ENCODE results near the gene CGREF1. TPM values are rescaled to one million over a fixed set of nuclear protein-coding genes. Genes with fewer than 3 reads are reported as not detected.

The CGREF1 gene
- total RNA-seq, 1 donor from 2014 or later: 0.31 TPM

GRCh38 chr2:27085062-27085672 lies 33.8 kb downstream of the CGREF1 start:
- CTCF ChIA-PET: interaction anchor here (4.4 kb wide), 1 partner anchor 124 kb away, joined by 12 read pairs; no protein-coding TSS in a partner anchor
- peaks cover 23% of the 10 kb centered on the region for H3K4me1 Mint-ChIP-seq

GRCh38 chr2:27084297-27085061 lies 34.4 kb downstream of the CGREF1 start:
- peak overlapping the region; percentile 19 for H3K4me3 Mint-ChIP-seq
- H3K4me1 Mint-ChIP-seq: peaks cover 23% of the 10 kb centered on the region
- ChIA-PET CTCF (interaction anchor here (4.4 kb wide), 1 partner anchor 123 kb away, joined by 12 read pairs; no protein-coding TSS in a partner anchor), POLR2A (interaction anchor here (1.3 to 6.6 kb wide), 3 partner anchors 13 to 34 kb away, joined by 3 to 53 read pairs (median 43); partner anchors contain the start of genes AGBL5 and OST4)
- TF ChIP-seq CTCF (IDR thresholded peaks at IDR 0.05): no peak
- ATAC-seq (ENCODE audit: low read depth): no peak
- DNase-seq: no peak
- H3K27me3 Mint-ChIP-seq: no peaks in the 10 kb centered on the region
- no peaks in the 10 kb centered on the region for H3K36me3 Mint-ChIP-seq (ENCODE audit: low read depth)
- no peaks in the 10 kb centered on the region for H3K9me3 Mint-ChIP-seq
- no peak overlapping the region for H3K27ac Mint-ChIP-seq
- intact Hi-C loops (cut with micrococcal nuclease): loop anchor here (5.0 to 10.0 kb wide), 2 partner anchors 237 to 500 kb away; partner anchors contain the start of genes DPYSL5 and ZNF512

More at GRCh38 chr2:27085062-27085672, 33.8 kb downstream of the CGREF1 start:
- H3K27ac Mint-ChIP-seq: no peak overlapping the region
- DNase-seq: no peak
- no peak for ATAC-seq (ENCODE audit: low read depth)
- POLR2A ChIA-PET: interaction anchor here (4.2 to 6.6 kb wide), 2 partner anchors 13 to 35 kb away, joined by 27 to 53 read pairs; partner anchors contain the start of genes AGBL5 and OST4
- H3K9me3 Mint-ChIP-seq: no peaks in the 10 kb centered on the region
- peak overlapping the region; percentile 87 for H3K4me3 Mint-ChIP-seq
- TF ChIP-seq CTCF (IDR thresholded peaks at IDR 0.05): no peak
- intact Hi-C loops (cut with micrococcal nuclease): loop anchor here (5.0 to 10.0 kb wide), 2 partner anchors 238 to 500 kb away; partner anchors contain the start of genes DPYSL5 and ZNF512
- H3K27me3 Mint-ChIP-seq: no peaks in the 10 kb centered on the region
- no peaks in the 10 kb centered on the region for H3K36me3 Mint-ChIP-seq (ENCODE audit: low read depth)

- Mint-ChIP-seq H3K27ac (no peak overlapping the region), H3K4me3 (no peak overlapping the region), H3K36me3 (ENCODE audit: low read depth) (no peaks in the 10 kb centered on the region), H3K4me1 (peaks cover 23% of the 10 kb centered on the region), H3K27me3 (no peaks in the 10 kb centered on the region), H3K9me3 (no peaks in the 10 kb centered on the region)
- DNase-seq (no peak), ATAC-seq (ENCODE audit: low read depth) (no peak)
- TF ChIP-seq CTCF (IDR thresholded peaks at IDR 0.05): no peak
- POLR2A ChIA-PET: interaction anchor here (1.0 to 6.6 kb wide), 5 partner anchors 9 to 33 kb away, joined by 3 to 53 read pairs (median 4); partner anchors contain the start of genes AGBL5 and OST4
- intact Hi-C loops (cut with micrococcal nuclease): loop anchor here (10.0 kb wide), 1 partner anchor 501 kb away; the partner anchor contains the start of gene ZNF512
- CTCF ChIA-PET: interaction anchor here (1.6 kb wide), 1 partner anchor 122 kb away, joined by 4 read pairs; no protein-coding TSS in a partner anchor
Observed at GRCh38 chr2:27083410-27084296, 35.3 kb downstream of the CGREF1 start.

DNA sequence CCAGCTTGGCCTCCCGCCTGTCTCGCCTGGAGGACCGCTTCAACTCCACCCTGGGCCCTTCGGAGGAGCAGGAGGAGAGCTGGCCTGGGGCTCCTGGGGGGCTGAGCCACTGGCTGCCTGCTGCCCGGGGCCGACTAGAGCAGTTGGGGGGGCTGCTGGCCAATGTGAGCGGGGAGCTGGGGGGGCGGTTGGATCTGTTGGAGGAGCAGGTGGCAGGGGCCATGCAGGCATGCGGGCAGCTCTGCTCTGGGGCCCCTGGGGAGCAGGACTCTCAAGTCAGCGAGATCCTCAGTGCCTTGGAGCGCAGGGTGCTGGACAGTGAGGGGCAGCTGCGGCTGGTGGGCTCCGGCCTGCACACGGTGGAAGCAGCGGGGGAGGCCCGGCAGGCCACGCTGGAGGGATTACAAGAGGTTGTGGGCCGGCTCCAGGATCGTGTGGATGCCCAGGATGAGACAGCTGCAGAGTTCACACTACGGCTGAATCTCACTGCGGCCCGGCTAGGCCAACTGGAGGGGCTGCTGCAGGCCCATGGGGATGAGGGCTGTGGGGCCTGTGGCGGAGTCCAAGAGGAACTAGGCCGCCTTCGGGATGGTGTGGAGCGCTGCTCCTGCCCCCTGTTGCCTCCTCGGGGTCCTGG lies 36.0 kb downstream of the CGREF1 start:
- POLR2A ChIA-PET: interaction anchor here (1.0 to 6.6 kb wide), 5 partner anchors 8 to 32 kb away, joined by 3 to 53 read pairs (median 4); partner anchors contain the start of genes AGBL5 and OST4

More for the DNA sequence above, 36.0 kb downstream of the CGREF1 start:
- H3K9me3 Mint-ChIP-seq: no peaks in the 10 kb centered on the region
- ATAC-seq (ENCODE audit: low read depth) (no peak), DNase-seq (no peak)
- H3K4me3 Mint-ChIP-seq: no peak overlapping the region
- CTCF ChIA-PET: interaction anchor here (1.6 kb wide), 1 partner anchor 121 kb away, joined by 4 read pairs; no protein-coding TSS in a partner anchor
- intact Hi-C loops (cut with micrococcal nuclease): loop anchor here (10.0 kb wide), 1 partner anchor 502 kb away; the partner anchor contains the start of gene ZNF512
- peaks cover 24% of the 10 kb centered on the region for H3K4me1 Mint-ChIP-seq
- no peaks in the 10 kb centered on the region for H3K27me3 Mint-ChIP-seq
- no peaks in the 10 kb centered on the region for H3K36me3 Mint-ChIP-seq (ENCODE audit: low read depth)
- TF ChIP-seq CTCF (IDR thresholded peaks at IDR 0.05): no peak
- H3K27ac Mint-ChIP-seq: no peak overlapping the region
